A673 (cell line): ENCODE data around the gene ADAMTS2. TPM values are rescaled to one million over a fixed set of nuclear protein-coding genes. Genes with fewer than 3 reads are reported as not detected.

ENCODE experiments used
- BruUV-seq: library from RNA; stranded (reverse); fragments of 400-500 nt; replicated peaks from 2 replicates; lab custom pipeline; 2021; lab: Mats Ljungman, UMichigan
- CTCF ChIA-PET: fragments of 300-600 bp; sonication (Branson Sonifier 250); formaldehyde crosslinking; loops from one replicate; lab custom pipeline; 2022; ENCODE audit warnings: antibody characterized with exemption; lab: Charles Lee
- POLR2A ChIA-PET: fragments of 300-600 bp; sonication (Branson Sonifier 250); formaldehyde crosslinking; loops from one replicate; lab custom pipeline; 2022; ENCODE audit warnings: antibody characterized with exemption; ENCODE audit not compliant: low non-redundant PET; lab: Charles Lee
- DNase-seq: peaks from one replicate; pipeline ENCODE4 v3.0.0-alpha.2; 2015; ENCODE audit warnings: low spot score
- H3K27ac ChIP-seq: fragments of 200-600 bp; sonication (generic); 2 replicates; pipeline ENCODE4 v1.5.1; 2016; ENCODE audit warnings: mixed run types, low read depth, mild to moderate bottlenecking, mixed read lengths, antibody characterized with exemption, low read length; ENCODE audit not compliant: poor library complexity, severe bottlenecking
- H3K27me3 ChIP-seq: fragments of 200-600 bp; sonication (generic); replicated peaks from 2 replicates; pipeline ENCODE4 v1.6.1; 2017; ENCODE audit warnings: mixed run types, low read depth, mild to moderate bottlenecking, mixed read lengths, antibody characterized with exemption, low read length; ENCODE audit not compliant: insufficient read depth, poor library complexity
- H3K36me3 ChIP-seq: fragments of 200-600 bp; sonication (generic); 2 replicates; pipeline ENCODE4 v1.6.1; 2016; ENCODE audit warnings: mixed run types, mild to moderate bottlenecking, mixed read lengths, antibody characterized with exemption, low read length; ENCODE audit not compliant: insufficient read depth, poor library complexity, severe bottlenecking
- H3K4me1 ChIP-seq: fragments of 200-600 bp; sonication (generic); 2 replicates; pipeline ENCODE4 v1.6.1; 2017; ENCODE audit warnings: mixed run types, mild to moderate bottlenecking, mixed read lengths, antibody characterized with exemption, low read length; ENCODE audit not compliant: insufficient read depth, poor library complexity, severe bottlenecking
- H3K4me3 ChIP-seq: fragments of 200-600 bp; sonication (generic); 2 replicates; pipeline ENCODE4 v1.5.1; 2016; ENCODE audit warnings: low read depth, mixed run types, mild to moderate bottlenecking, mixed read lengths, low read length; ENCODE audit not compliant: poor library complexity, severe bottlenecking
- H3K9me3 ChIP-seq: fragments of 200-600 bp; sonication (generic); 2 replicates; pipeline ENCODE4 v1.6.1; 2016; ENCODE audit warnings: mixed run types, low read depth, mild to moderate bottlenecking, mixed read lengths, antibody characterized with exemption, low read length; ENCODE audit not compliant: poor library complexity, severe bottlenecking
- CTCF ChIP-seq: fragments of 300-800, 200-600 bp; sonication (generic); conservative IDR thresholded peaks from 2 replicates; pipeline ENCODE4 v1.5.1; 2017; ENCODE audit warnings: low read depth, mild to moderate bottlenecking, antibody characterized with exemption, low read length, moderate library complexity, mixed read lengths
- EZH2 ChIP-seq: fragments of 200-600 bp; sonication (generic); IDR thresholded peaks from 2 replicates; pipeline ENCODE4 v1.6.1; 2017; ENCODE audit warnings: borderline replicate concordance, low read depth, mild to moderate bottlenecking, mixed read lengths, antibody characterized with exemption, low read length; ENCODE audit not compliant: poor library complexity, severe bottlenecking
- intact Hi-C: fragments of 100-400 bp; cut with micrococcal nuclease; formaldehyde crosslinking; loops from one replicate; pipeline ENCODE4 v1.10.0; 2022; ENCODE audit not compliant: unreplicated experiment
- total RNA-seq: library from RNA; stranded (reverse); gene quantifications from 2 replicates; pipeline ENCODE4 v1.2.3, GENCODE V29; 2021

ADAMTS2 gene
- total RNA-seq, 1 experiment from 2014 or later, result 0.39 TPM

GRCh38 chr5:179193746-179194145 is 151.5 kb downstream of the ADAMTS2 start:
- BruUV-seq, result no TSS peak
- Histone ChIP-seq H3K9me3 (no peaks in the 10 kb centered on the region), H3K4me3 (no peak overlapping the region), H3K36me3 (no peaks in the 10 kb centered on the region), H3K27ac (no peak overlapping the region), H3K27me3 (no peaks in the 10 kb centered on the region), H3K4me1 (no peaks in the 10 kb centered on the region)
- no peak for DNase-seq
- CTCF ChIA-PET, result no interaction called here
- TF ChIP-seq CTCF (no peak), EZH2 (no peak)
- intact Hi-C loops, result no loop called here
- POLR2A ChIA-PET, result no interaction called here

DNA sequence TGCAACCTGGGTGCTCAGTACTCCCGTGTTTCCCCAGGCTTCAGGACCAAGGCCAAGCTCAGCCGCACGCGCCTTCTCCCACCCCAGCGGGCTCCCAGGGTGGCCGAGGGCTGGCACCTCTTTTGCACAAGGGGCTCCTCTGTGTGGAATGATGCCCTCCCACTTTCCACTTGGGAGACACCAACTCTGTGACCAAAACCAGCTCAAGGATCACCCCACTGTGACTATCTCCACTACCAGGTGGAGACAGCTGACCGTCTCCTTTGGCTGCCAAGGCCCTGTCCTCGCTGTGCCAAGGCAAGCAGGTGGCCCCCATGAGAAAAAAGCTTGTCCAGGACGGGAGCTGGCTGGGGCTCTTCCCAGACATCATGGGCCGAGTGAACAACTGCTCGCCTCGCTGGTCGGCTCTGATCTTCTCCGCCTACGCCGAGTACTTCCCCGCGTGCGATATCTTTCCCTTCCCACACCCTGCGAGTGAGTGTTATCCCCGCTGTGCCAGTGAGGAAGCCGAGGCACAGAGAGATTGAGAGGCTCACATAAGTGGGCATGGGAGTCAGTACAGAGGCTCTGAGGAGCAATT is 152.3 kb downstream of the ADAMTS2 start:
- ChIA-PET POLR2A (no interaction called here), CTCF (no interaction called here)
- H3K9me3 ChIP-seq, result no peaks in the 10 kb centered on the region
- no peak overlapping the region for H3K27ac ChIP-seq
- no peak overlapping the region for H3K4me3 ChIP-seq
- intact Hi-C loops, result no loop called here
- H3K27me3 ChIP-seq, result no peaks in the 10 kb centered on the region
- BruUV-seq, result no TSS peak
- H3K36me3 ChIP-seq, result no peaks in the 10 kb centered on the region
- TF ChIP-seq EZH2 (no peak), CTCF (no peak)
- H3K4me1 ChIP-seq, result no peaks in the 10 kb centered on the region
- no peak for DNase-seq

DNA sequence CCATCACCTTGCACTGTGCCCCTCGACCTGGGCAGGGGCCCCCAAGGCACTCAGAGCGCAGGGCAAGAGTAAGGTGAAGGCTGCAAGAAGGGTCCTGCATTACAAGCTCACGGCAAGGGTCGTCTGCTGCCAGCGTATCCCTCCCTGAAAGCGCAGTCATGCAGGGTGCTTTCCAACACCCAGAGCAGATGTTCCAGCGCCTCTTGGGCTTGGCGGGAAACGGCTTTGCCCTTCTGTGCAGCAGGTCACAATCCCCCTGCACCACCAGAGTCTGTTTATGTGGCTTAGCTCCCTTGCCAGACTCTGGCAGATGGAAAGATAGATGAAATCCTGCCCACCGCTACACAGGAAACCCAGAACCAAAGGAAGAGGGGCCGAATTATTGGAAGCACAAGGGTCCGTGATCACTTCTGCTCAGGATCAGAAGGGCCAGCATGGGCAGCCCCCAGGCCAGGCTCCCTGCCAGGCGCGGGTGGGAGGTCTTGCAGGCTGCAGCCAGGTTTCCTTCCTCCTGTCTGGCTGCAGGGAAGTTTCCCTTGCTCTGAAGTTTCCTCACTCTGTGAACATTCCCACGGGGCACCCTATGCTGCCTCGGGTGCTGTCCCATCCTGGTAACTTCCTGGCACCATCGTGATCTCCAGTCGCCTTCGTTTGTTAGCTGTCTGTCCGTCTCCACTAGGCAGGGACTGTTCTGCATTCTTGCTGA is 152.9 kb downstream of the ADAMTS2 start:
- POLR2A ChIA-PET, result no interaction called here
- H3K4me3 ChIP-seq, result no peak overlapping the region
- intact Hi-C loops, result no loop called here
- no peak for TF ChIP-seq CTCF
- TF ChIP-seq EZH2, result no peak
- no peaks in the 10 kb centered on the region for H3K27me3 ChIP-seq
- no peaks in the 10 kb centered on the region for H3K9me3 ChIP-seq
- H3K36me3 ChIP-seq, result no peaks in the 10 kb centered on the region
- no peaks in the 10 kb centered on the region for H3K4me1 ChIP-seq
- DNase-seq, result no peak
- CTCF ChIA-PET, result no interaction called here
- H3K27ac ChIP-seq, result no peak overlapping the region
- no TSS peak for BruUV-seq
